Neutrophil (primary cell): ENCODE measurements around the gene CACNA1F.

ENCODE experiments used
- H3K27ac ChIP-seq: fragments of 200-600 bp; sonication (generic); 2 replicates; pipeline ENCODE4 v1.5.1; 2016; ENCODE audit warnings: mild to moderate bottlenecking, moderate library complexity
- H3K27me3 ChIP-seq: fragments of 200-600 bp; sonication (generic); 2 replicates; pipeline ENCODE4 v1.6.0; 2016; ENCODE audit warnings: mild to moderate bottlenecking
- H3K36me3 ChIP-seq: fragments of 200-600 bp; sonication (generic); 2 replicates; pipeline ENCODE4 v1.5.1; 2017
- H3K4me1 ChIP-seq, 2 experiments: fragments of 200-600 bp in 1 of 2; sonication (generic) in 1 of 2; 1 replicate in 1 of 2; 2 replicates in 1 of 2; pipeline versions ENCODE4 v1.5.1 to v1.6.1; 2013 to 2016; ENCODE audit warnings: low read depth in 1 of 2, low read length in 1 of 2, mild to moderate bottlenecking in 1 of 2, moderate library complexity in 1 of 2; ENCODE audit not compliant: control insufficient read depth in 1 of 2, insufficient read depth in 1 of 2
- H3K4me3 ChIP-seq, 2 experiments: fragments of 200-600 bp in 1 of 2; sonication (generic) in 1 of 2; 1 replicate in 1 of 2; 2 replicates in 1 of 2; pipeline ENCODE4 v1.5.1; 2013 to 2016; ENCODE audit warnings: low read depth in 1 of 2, low read length in 1 of 2, mild to moderate bottlenecking in 1 of 2, moderate library complexity in 1 of 2
- H3K9me3 ChIP-seq: fragments of 200-600 bp; sonication (generic); 2 replicates; pipeline ENCODE4 v1.5.1; 2016
- CTCF ChIP-seq: fragments of 200-600 bp; sonication (generic); IDR thresholded peaks from 2 replicates; pipeline ENCODE4 v1.5.1; 2016; ENCODE audit warnings: antibody characterized with exemption

CACNA1F gene

DNA sequence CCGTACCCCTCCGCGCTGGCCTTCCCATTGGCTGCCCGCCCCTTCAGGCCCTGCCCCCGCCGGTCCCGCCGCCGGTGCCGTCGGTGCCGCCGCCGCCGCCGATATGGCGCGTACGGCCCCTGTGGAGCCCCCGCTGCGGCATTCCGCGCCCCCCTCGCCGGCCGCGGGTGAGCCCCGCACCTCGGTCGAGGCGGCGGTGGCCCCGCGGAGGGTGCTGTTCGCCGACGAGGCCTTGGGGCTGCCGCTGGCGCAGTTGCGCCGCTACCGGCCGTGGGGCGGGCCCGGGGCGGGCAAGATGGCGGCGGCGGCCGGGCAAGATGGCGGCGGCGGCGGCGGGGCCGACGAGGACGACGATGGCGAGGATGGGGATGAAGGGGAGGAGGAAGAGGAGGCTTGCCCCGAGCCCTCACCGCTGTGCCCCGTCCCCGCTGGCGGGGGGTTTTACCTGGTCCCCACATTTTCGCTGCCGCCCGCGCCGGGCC lies 36.7 kb upstream of the CACNA1F start, which contains the start of gene PPP1R3F:
Gene PPP1R3F, plus strand, starts transcription at position 27 of the 482 bp plus-strand sequence. Its CDS starts 77 bp downstream, at position 104.
- Histone ChIP-seq H3K4me3 (peak within 1 kb of the TSS; percentile 68 to 76), H3K27ac (peak within 1 kb of the TSS; percentile 96), H3K4me1 (peaks cover 18 to 37% of the 10 kb centered on the region in 2 experiments), H3K36me3 (no peaks in the 10 kb centered on the region), H3K27me3 (no peaks in the 10 kb centered on the region), H3K9me3 (no peaks in the 10 kb centered on the region)
- peak; percentile 17 for TF ChIP-seq CTCF

DNA sequence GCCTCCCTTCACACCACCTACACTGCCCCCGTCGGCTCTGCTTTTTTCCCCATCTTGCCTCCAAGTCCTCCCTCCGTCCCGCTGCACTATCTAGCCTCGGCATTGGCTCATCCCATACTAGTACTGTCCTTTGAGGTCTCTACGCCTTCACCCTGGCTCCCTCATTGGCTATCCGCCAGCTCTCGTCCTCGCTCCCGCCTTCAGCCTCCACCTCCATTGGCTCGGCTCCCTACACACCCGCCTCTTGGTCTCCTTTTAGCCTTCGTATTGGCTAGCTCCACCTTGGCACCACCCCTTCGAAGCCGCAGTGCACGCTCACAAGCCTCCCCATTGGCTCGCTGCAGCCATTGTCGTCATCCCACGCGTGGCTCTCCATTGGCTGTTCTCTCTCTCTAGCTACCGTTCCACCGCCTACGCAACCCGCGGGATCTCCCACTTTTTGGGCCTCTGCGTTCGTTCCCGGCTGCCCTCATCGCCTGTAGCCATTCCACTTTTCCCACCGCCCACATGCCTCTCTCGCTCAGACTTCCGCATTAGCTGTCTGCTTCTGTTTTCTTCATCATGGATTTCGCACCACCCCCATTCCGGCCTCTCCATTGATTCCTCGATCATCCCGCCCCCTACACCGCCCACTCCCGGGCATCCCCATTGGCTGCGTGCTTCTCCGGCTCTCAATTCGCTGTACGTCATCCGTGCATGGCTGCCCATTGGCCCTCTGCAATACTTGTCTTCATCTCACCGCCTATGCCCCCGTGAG lies 36.0 kb upstream of the CACNA1F start:
- Histone ChIP-seq H3K27me3 (no peaks in the 10 kb centered on the region), H3K4me1 (peaks cover 18 to 37% of the 10 kb centered on the region in 2 experiments), H3K27ac (peak overlapping the region; percentile 96), H3K36me3 (no peaks in the 10 kb centered on the region), H3K9me3 (no peaks in the 10 kb centered on the region), H3K4me3 (peak overlapping the region; percentile 68 to 76)
- no peak for TF ChIP-seq CTCF

GRCh38 chrX:49268702-49269009 lies 35.5 kb upstream of the CACNA1F start:
- Histone ChIP-seq H3K4me3 (peak overlapping the region; percentile 68 to 76), H3K27me3 (no peaks in the 10 kb centered on the region), H3K4me1 (peaks cover 18 to 36% of the 10 kb centered on the region in 2 experiments), H3K36me3 (no peaks in the 10 kb centered on the region), H3K9me3 (no peaks in the 10 kb centered on the region), H3K27ac (peak overlapping the region; percentile 96)
- no peak for TF ChIP-seq CTCF

- peaks cover 18 to 23% of the 10 kb centered on the region in 2 experiments for H3K4me1 ChIP-seq
Observed at GRCh38 chrX:49266523-49267445, 33.6 kb upstream of the CACNA1F start.

More at GRCh38 chrX:49266523-49267445, 33.6 kb upstream of the CACNA1F start:
- Histone ChIP-seq H3K4me3 (no peak overlapping the region), H3K27ac (no peak overlapping the region), H3K27me3 (no peaks in the 10 kb centered on the region), H3K9me3 (no peaks in the 10 kb centered on the region), H3K36me3 (no peaks in the 10 kb centered on the region)
- no peak for TF ChIP-seq CTCF
